HEK293 (cell line): ENCODE measurements around the gene HHIPL1.
"Not testable (repeated sequence)": the region's sequence is repeated elsewhere in the genome, so short reads cannot be mapped to it uniquely, and the experiment has no call there.

ENCODE experiments used
- CTCF ChIA-PET: fragments of 350-600 bp; formaldehyde crosslinking; extraction: SDS; loops from one replicate; lab custom pipeline; 2021; ENCODE audit warnings: antibody characterized with exemption; lab: Yijun Ruan, JAX
- POLR2A ChIA-PET: fragments of 300-600 bp; formaldehyde crosslinking; extraction: SDS; loops from one replicate; lab custom pipeline; 2020; ENCODE audit warnings: antibody characterized with exemption, inconsistent platforms; lab: Yijun Ruan, JAX
- H3K27ac ChIP-seq: fragments of 200-500 bp; sonication (Bioruptor generic); 2 replicates; pipeline ENCODE4 v1.5.1; 2014; ENCODE audit warnings: low read depth, low read length, control low read depth, inconsistent platforms; ENCODE audit errors: extremely low read depth
- H3K36me3 ChIP-seq, 2 experiments: fragments of 200-500 bp in 1 of 2; sonication (Bioruptor generic) in 1 of 2; 1 replicate in 1 of 2; 2 replicates in 1 of 2; pipeline ENCODE4 v1.5.1; 2014 to 2017; ENCODE audit warnings: inconsistent platforms in 2 of 2, low read length in 2 of 2; ENCODE audit not compliant: control insufficient read depth in 2 of 2, insufficient read depth in 1 of 2
- H3K4me1 ChIP-seq: fragments of 200-500 bp; sonication (Bioruptor generic); 2 replicates; pipeline ENCODE4 v1.5.1; 2014; ENCODE audit warnings: mild to moderate bottlenecking, low read length, inconsistent platforms; ENCODE audit not compliant: control insufficient read depth, insufficient read depth
- H3K4me3 ChIP-seq: 2 replicates; pipeline ENCODE4 v1.5.1; 2011; ENCODE audit warnings: low read depth, mild to moderate bottlenecking, control low read depth, low read length, moderate library complexity
- H3K9me3 ChIP-seq: fragments of 200-500 bp; sonication (Bioruptor generic); 2 replicates; pipeline ENCODE4 v1.5.1; 2014; ENCODE audit warnings: low read depth, low read length, inconsistent platforms; ENCODE audit not compliant: control insufficient read depth, insufficient read depth
- EGR2 ChIP-seq: fragments of 450-650 bp; formaldehyde crosslinking; IDR thresholded peaks from 2 replicates; pipeline ENCODE4 v1.5.1; 2016; ENCODE audit warnings: low read depth, missing biosample characterization, missing genetic modification characterization
- GLIS1 ChIP-seq: fragments of 450-650 bp; formaldehyde crosslinking; IDR thresholded peaks from 2 replicates; pipeline ENCODE4 v1.5.1; 2016; ENCODE audit warnings: missing biosample characterization, missing genetic modification characterization
- IKZF3 ChIP-seq: fragments of 450-650 bp; IDR thresholded peaks from 2 replicates; pipeline ENCODE4 v1.5.0; 2018; ENCODE audit warnings: missing biosample characterization, mild to moderate bottlenecking, missing genetic modification characterization, moderate library complexity
- KLF16 ChIP-seq: fragments of 450-650 bp; formaldehyde crosslinking; IDR thresholded peaks from 2 replicates; pipeline ENCODE4 v1.5.1; 2017; ENCODE audit warnings: missing biosample characterization, missing genetic modification characterization
- PRDM1 ChIP-seq: fragments of 450-650 bp; formaldehyde crosslinking; IDR thresholded peaks from 2 replicates; pipeline ENCODE4; 2016; ENCODE audit warnings: missing biosample characterization, missing genetic modification characterization
- SP2 ChIP-seq: fragments of 450-650 bp; formaldehyde crosslinking; IDR thresholded peaks from 2 replicates; pipeline ENCODE4 v1.5.1; 2016; ENCODE audit warnings: missing biosample characterization, missing genetic modification characterization
- SP7 ChIP-seq: fragments of 450-650 bp; formaldehyde crosslinking; IDR thresholded peaks from 2 replicates; pipeline ENCODE4 v1.5.1; 2016; ENCODE audit warnings: missing biosample characterization, missing genetic modification characterization
- ZBTB8A ChIP-seq: fragments of 450-650 bp; formaldehyde crosslinking; IDR thresholded peaks from 2 replicates; pipeline ENCODE4 v1.5.1; 2016; ENCODE audit warnings: missing biosample characterization, missing genetic modification characterization
- ZFHX2 ChIP-seq: fragments of 450-650 bp; formaldehyde crosslinking; conservative IDR thresholded peaks from 2 replicates; pipeline ENCODE4 v1.5.1; 2016; ENCODE audit warnings: missing biosample characterization, missing genetic modification characterization
- ZIC2 ChIP-seq: fragments of 450-650 bp; formaldehyde crosslinking; IDR thresholded peaks from 2 replicates; pipeline ENCODE4 v1.5.1; 2016; ENCODE audit warnings: missing biosample characterization, missing genetic modification characterization
- ZNF121 ChIP-seq: fragments of 450-650 bp; formaldehyde crosslinking; IDR thresholded peaks from 2 replicates; pipeline ENCODE4 v1.5.1; 2016; ENCODE audit warnings: missing biosample characterization, missing genetic modification characterization
- ZNF140 ChIP-seq: fragments of 450-650 bp; formaldehyde crosslinking; IDR thresholded peaks from 2 replicates; pipeline ENCODE4 v1.5.1; 2016; ENCODE audit warnings: missing biosample characterization, missing genetic modification characterization
- ZNF366 ChIP-seq: fragments of 450-650 bp; formaldehyde crosslinking; conservative IDR thresholded peaks from 2 replicates; pipeline ENCODE4 v1.5.1; 2016; ENCODE audit warnings: missing biosample characterization, missing genetic modification characterization
- ZNF585B ChIP-seq: fragments of 450-650 bp; formaldehyde crosslinking; IDR thresholded peaks from 2 replicates; pipeline ENCODE4 v1.5.1; 2016; ENCODE audit warnings: missing biosample characterization, missing genetic modification characterization
- ZNF701 ChIP-seq: fragments of 450-650 bp; formaldehyde crosslinking; IDR thresholded peaks from 2 replicates; pipeline ENCODE4 v1.5.1; 2016; ENCODE audit warnings: missing biosample characterization, missing genetic modification characterization
- TF ChIP-seq, protein P1 (sequence below): fragments of 450-650 bp; formaldehyde crosslinking; IDR thresholded peaks from 2 replicates; pipeline ENCODE4 v1.5.1; 2016; ENCODE audit warnings: missing biosample characterization, missing genetic modification characterization, borderline replicate concordance
- TF ChIP-seq, protein P2 (sequence below): fragments of 450-650 bp; formaldehyde crosslinking; IDR thresholded peaks from 2 replicates; pipeline ENCODE4 v1.5.1; 2016; ENCODE audit warnings: missing biosample characterization, missing genetic modification characterization
- TF ChIP-seq, protein P3 (sequence below): fragments of 450-650 bp; formaldehyde crosslinking; IDR thresholded peaks from 2 replicates; pipeline ENCODE4 v1.5.1; 2016; ENCODE audit warnings: missing biosample characterization, missing genetic modification characterization
- TF ChIP-seq, protein P4 (sequence below): fragments of 450-650 bp; formaldehyde crosslinking; IDR thresholded peaks from 2 replicates; pipeline ENCODE4 v1.5.1; 2016; ENCODE audit warnings: missing biosample characterization, missing genetic modification characterization
- TF ChIP-seq, protein P5 (sequence below): fragments of 450-650 bp; formaldehyde crosslinking; IDR thresholded peaks from 2 replicates; pipeline ENCODE4 v1.5.1; 2016; ENCODE audit warnings: missing biosample characterization, missing genetic modification characterization, low read depth
- TF ChIP-seq, protein P6 (sequence below): fragments of 450-650 bp; formaldehyde crosslinking; IDR thresholded peaks from 2 replicates; pipeline ENCODE4 v1.5.1; 2016; ENCODE audit warnings: missing biosample characterization, missing genetic modification characterization
- TF ChIP-seq, protein P7 (sequence below): fragments of 450-650 bp; formaldehyde crosslinking; IDR thresholded peaks from 2 replicates; pipeline ENCODE4 v1.5.1; 2016; ENCODE audit warnings: missing biosample characterization, missing genetic modification characterization

HHIPL1 gene

DNA sequence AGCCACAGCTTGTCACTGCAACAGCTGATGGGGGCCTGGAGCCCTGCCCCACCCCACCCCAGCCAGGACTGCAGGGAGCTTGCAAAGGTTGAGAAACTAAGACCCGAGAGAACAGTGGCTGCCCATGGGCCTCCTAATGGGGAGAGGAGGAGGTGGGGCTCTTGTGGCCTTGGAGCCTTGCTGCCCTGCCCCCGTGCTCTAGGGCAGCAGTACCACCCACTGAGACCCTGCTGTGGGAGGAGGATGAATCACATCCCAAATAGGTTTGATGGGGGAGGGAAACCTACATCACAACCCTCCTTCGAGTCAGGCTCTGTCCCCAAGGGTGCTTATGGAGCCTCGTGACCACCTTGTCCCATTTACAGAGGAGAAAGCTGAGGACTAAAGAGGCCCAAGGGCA is 15.9 kb downstream of the HHIPL1 start:
- H3K36me3 ChIP-seq, result no peaks in the 10 kb centered on the region
- no peak overlapping the region for H3K4me3 ChIP-seq
- H3K4me1 ChIP-seq, result peaks cover 2% of the 10 kb centered on the region
- no peak overlapping the region for H3K27ac ChIP-seq
- no peaks in the 10 kb centered on the region for H3K9me3 ChIP-seq
- POLR2A ChIA-PET, result no interaction called here
- peak; percentile 89 for TF ChIP-seq ZIC2 (tag by site-specific recombination)
- TF ChIP-seq, protein P1, sequence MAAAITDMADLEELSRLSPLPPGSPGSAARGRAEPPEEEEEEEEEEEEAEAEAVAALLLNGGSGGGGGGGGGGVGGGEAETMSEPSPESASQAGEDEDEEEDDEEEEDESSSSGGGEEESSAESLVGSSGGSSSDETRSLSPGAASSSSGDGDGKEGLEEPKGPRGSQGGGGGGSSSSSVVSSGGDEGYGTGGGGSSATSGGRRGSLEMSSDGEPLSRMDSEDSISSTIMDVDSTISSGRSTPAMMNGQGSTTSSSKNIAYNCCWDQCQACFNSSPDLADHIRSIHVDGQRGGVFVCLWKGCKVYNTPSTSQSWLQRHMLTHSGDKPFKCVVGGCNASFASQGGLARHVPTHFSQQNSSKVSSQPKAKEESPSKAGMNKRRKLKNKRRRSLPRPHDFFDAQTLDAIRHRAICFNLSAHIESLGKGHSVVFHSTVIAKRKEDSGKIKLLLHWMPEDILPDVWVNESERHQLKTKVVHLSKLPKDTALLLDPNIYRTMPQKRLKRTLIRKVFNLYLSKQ (tag by site-specific recombination), result no peak
- peak; percentile 95 for TF ChIP-seq EGR2 (tag by site-specific recombination)
- TF ChIP-seq GLIS1 (tag by site-specific recombination), result peak; percentile 80
- peak; percentile 98 for TF ChIP-seq ZFHX2
- 0 out of 2 replicates have a peak, but pooled peaks have one; percentile 20 for TF ChIP-seq SP7 (tag by site-specific recombination)
- TF ChIP-seq SP2 (tag by site-specific recombination), result 0 out of 2 replicates have a peak, but pooled peaks have one; percentile 12
- no peak for TF ChIP-seq KLF16 (tag by site-specific recombination)
- TF ChIP-seq, protein P2, sequence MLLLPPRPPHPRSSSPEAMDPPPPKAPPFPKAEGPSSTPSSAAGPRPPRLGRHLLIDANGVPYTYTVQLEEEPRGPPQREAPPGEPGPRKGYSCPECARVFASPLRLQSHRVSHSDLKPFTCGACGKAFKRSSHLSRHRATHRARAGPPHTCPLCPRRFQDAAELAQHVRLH (tag by site-specific recombination), result no peak
- TF ChIP-seq ZNF121, result 0 out of 2 replicates have a peak, but pooled peaks have one; percentile 37
- TF ChIP-seq, protein P3, sequence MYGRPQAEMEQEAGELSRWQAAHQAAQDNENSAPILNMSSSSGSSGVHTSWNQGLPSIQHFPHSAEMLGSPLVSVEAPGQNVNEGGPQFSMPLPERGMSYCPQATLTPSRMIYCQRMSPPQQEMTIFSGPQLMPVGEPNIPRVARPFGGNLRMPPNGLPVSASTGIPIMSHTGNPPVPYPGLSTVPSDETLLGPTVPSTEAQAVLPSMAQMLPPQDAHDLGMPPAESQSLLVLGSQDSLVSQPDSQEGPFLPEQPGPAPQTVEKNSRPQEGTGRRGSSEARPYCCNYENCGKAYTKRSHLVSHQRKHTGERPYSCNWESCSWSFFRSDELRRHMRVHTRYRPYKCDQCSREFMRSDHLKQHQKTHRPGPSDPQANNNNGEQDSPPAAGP, result 0 out of 2 replicates have a peak, but pooled peaks have one; percentile 34
- CTCF ChIA-PET, result interaction anchor here (0.6 to 0.7 kb wide), 2 partner anchors 32 to 99 kb away, joined by 3 read pairs; no protein-coding TSS in a partner anchor

DNA sequence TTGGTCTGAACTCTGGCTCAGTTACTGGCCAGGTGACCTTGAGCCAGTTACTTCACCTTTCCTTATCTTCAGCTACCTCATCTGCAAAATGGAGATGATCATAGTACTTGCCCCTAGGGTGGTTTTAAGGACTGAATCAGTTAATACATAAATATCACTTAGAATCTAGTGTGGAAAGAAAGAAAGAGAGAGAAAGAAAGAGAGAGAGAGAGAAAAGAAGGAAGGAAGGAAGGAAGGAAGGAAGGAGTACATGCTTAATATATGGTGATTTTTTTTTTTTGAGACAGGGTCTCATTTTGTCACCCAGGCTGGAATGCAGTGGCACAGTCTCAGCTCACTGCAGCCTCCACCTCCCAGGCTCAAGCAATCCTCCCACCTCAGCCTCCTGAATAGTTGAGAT is 16.3 kb downstream of the HHIPL1 start:
- H3K36me3 ChIP-seq, H3K4me1 ChIP-seq, POLR2A ChIA-PET, H3K4me3 ChIP-seq, H3K27ac ChIP-seq, H3K9me3 ChIP-seq: not testable (repeated sequence)
- CTCF ChIA-PET, result interaction anchor here (0.6 to 0.7 kb wide), 2 partner anchors 33 to 100 kb away, joined by 3 read pairs; no protein-coding TSS in a partner anchor
- TF ChIP-seq ZNF585B (tag by site-specific recombination) (peak; percentile 46), ZNF366 (tag by site-specific recombination) (peak; percentile 88)
- TF ChIP-seq, protein P4, sequence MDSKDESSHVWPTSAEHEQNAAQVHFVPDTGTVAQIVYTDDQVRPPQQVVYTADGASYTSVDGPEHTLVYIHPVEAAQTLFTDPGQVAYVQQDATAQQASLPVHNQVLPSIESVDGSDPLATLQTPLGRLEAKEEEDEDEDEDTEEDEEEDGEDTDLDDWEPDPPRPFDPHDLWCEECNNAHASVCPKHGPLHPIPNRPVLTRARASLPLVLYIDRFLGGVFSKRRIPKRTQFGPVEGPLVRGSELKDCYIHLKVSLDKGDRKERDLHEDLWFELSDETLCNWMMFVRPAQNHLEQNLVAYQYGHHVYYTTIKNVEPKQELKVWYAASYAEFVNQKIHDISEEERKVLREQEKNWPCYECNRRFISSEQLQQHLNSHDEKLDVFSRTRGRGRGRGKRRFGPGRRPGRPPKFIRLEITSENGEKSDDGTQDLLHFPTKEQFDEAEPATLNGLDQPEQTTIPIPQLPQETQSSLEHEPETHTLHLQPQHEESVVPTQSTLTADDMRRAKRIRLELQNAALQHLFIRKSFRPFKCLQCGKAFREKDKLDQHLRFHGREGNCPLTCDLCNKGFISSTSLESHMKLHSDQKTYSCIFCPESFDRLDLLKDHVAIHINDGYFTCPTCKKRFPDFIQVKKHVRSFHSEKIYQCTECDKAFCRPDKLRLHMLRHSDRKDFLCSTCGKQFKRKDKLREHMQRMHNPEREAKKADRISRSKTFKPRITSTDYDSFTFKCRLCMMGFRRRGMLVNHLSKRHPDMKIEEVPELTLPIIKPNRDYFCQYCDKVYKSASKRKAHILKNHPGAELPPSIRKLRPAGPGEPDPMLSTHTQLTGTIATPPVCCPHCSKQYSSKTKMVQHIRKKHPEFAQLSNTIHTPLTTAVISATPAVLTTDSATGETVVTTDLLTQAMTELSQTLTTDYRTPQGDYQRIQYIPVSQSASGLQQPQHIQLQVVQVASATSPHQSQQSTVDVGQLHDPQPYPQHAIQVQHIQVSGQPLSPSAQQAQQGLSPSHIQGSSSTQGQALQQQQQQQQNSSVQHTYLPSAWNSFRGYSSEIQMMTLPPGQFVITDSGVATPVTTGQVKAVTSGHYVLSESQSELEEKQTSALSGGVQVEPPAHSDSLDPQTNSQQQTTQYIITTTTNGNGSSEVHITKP, result peak; percentile 56

DNA sequence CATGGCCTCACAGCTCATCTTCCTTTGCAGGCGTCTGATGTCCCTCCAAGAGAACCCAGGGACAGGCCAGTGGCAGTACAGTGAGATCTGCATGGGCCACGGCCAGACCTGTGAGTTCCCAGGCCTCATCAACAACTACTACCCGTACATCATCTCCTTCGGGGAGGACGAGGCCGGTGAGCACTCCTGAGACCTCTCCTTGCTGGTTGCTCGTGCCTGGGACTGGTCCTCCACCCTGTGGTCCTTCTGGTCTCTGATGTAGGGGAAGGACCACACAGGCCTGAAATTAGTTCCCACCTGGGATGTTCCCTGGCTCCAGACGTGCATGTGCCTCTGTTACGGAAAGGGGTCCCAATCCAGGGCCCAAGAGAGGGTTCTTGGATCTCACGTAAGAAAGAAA is 17.9 kb downstream of the HHIPL1 start:
- peaks cover 2% of the 10 kb centered on the region for H3K4me1 ChIP-seq
- no peak overlapping the region for H3K27ac ChIP-seq
- no peak overlapping the region for H3K4me3 ChIP-seq
- POLR2A ChIA-PET, result no interaction called here
- CTCF ChIA-PET, result interaction anchor here (1.0 to 1.1 kb wide), 2 partner anchors 16 to 20 kb away, joined by 3 read pairs; no protein-coding TSS in a partner anchor
- no peaks in the 10 kb centered on the region for H3K9me3 ChIP-seq
- H3K36me3 ChIP-seq, result no peaks in the 10 kb centered on the region
- TF ChIP-seq ZBTB8A (tag by site-specific recombination) (no peak), IKZF3 (tag by site-specific recombination) (no peak), ZNF701 (tag by site-specific recombination) (no peak), PRDM1 (tag by site-specific recombination) (no peak), ZNF140 (no peak)
- TF ChIP-seq, protein P5, sequence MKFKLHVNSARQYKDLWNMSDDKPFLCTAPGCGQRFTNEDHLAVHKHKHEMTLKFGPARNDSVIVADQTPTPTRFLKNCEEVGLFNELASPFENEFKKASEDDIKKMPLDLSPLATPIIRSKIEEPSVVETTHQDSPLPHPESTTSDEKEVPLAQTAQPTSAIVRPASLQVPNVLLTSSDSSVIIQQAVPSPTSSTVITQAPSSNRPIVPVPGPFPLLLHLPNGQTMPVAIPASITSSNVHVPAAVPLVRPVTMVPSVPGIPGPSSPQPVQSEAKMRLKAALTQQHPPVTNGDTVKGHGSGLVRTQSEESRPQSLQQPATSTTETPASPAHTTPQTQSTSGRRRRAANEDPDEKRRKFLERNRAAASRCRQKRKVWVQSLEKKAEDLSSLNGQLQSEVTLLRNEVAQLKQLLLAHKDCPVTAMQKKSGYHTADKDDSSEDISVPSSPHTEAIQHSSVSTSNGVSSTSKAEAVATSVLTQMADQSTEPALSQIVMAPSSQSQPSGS, result no peak
- TF ChIP-seq, protein P6, sequence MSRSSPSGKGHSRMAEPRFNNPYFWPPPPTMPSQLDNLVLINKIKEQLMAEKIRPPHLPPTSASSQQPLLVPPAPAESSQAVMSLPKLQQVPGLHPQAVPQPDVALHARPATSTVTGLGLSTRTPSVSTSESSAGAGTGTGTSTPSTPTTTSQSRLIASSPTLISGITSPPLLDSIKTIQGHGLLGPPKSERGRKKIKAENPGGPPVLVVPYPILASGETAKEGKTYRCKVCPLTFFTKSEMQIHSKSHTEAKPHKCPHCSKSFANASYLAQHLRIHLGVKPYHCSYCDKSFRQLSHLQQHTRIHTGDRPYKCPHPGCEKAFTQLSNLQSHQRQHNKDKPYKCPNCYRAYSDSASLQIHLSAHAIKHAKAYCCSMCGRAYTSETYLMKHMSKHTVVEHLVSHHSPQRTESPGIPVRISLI (tag by site-specific recombination), result no peak
- TF ChIP-seq, protein P7, sequence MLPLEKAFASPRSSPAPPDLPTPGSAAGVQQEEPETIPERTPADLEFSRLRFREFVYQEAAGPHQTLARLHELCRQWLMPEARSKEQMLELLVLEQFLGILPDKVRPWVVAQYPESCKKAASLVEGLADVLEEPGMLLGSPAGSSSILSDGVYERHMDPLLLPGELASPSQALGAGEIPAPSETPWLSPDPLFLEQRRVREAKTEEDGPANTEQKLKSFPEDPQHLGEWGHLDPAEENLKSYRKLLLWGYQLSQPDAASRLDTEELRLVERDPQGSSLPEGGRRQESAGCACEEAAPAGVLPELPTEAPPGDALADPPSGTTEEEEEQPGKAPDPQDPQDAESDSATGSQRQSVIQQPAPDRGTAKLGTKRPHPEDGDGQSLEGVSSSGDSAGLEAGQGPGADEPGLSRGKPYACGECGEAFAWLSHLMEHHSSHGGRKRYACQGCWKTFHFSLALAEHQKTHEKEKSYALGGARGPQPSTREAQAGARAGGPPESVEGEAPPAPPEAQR (tag by site-specific recombination), result no peak
